Smooth muscle cell (in vitro differentiated cells): Measurements from ENCODE around the gene POFUT2. TPM values are rescaled to one million over a fixed set of nuclear protein-coding genes. Genes with fewer than 3 reads are reported as not detected.

Experiments used
- DNase-seq: peaks from one replicate; lab custom pipeline; 2025; ENCODE audit not compliant: unreplicated experiment; lab: John Stamatoyannopoulos, UW
- H2AFZ ChIP-seq: fragments of 200-600 bp; sonication (generic); 2 replicates; pipeline ENCODE4 v1.6.0; 2016; ENCODE audit warnings: antibody characterized with exemption, low read depth, mild to moderate bottlenecking
- H3F3A ChIP-seq: fragments of 200-600 bp; sonication (generic); 2 replicates; pipeline ENCODE4 v1.6.0; 2017; ENCODE audit warnings: antibody characterized with exemption, low read depth
- H3K27ac ChIP-seq: fragments of 200-600 bp; sonication (generic); 2 replicates; pipeline ENCODE4 v1.5.1; 2016; ENCODE audit warnings: low read depth, mild to moderate bottlenecking
- H3K27me3 ChIP-seq: fragments of 200-600 bp; sonication (generic); 2 replicates; pipeline ENCODE4 v1.6.1; 2016; ENCODE audit warnings: low read depth, mild to moderate bottlenecking
- H3K36me3 ChIP-seq: fragments of 200-600 bp; sonication (generic); 2 replicates; pipeline ENCODE4 v1.5.1; 2016; ENCODE audit warnings: low read depth
- H3K4me1 ChIP-seq: fragments of 200-600 bp; sonication (generic); 2 replicates; pipeline ENCODE4 v1.5.1; 2016; ENCODE audit warnings: low read depth
- H3K4me2 ChIP-seq: fragments of 200-600 bp; sonication (generic); 2 replicates; pipeline ENCODE4 v1.6.0; 2016; ENCODE audit warnings: mild to moderate bottlenecking
- H3K4me3 ChIP-seq: fragments of 200-600 bp; sonication (generic); 2 replicates; pipeline ENCODE4 v1.5.1; 2016; ENCODE audit warnings: mild to moderate bottlenecking
- H3K79me2 ChIP-seq: fragments of 200-600 bp; sonication (generic); 2 replicates; pipeline ENCODE4 v1.6.0; 2016; ENCODE audit warnings: low read depth, mild to moderate bottlenecking
- H3K9ac ChIP-seq: fragments of 200-600 bp; sonication (generic); 2 replicates; pipeline ENCODE4 v1.6.0; 2016; ENCODE audit warnings: low read depth
- H3K9me3 ChIP-seq: fragments of 200-600 bp; sonication (generic); replicated peaks from 2 replicates; pipeline ENCODE4 v1.5.1; 2016; ENCODE audit warnings: low read depth
- H4K20me1 ChIP-seq: fragments of 200-600 bp; sonication (generic); 2 replicates; pipeline ENCODE4 v1.6.0; 2016; ENCODE audit warnings: low read depth
- WGBS: methylation state at CpG from one replicate; pipeline ENCODE4 v1.1.7; 2016; ENCODE audit warnings: low lambda C conversion rate; 5-methylcytosine and 5-hydroxymethylcytosine counted together
- polyA plus RNA-seq: library from polyadenylated mRNA; unstranded; fragments of >200 nt; fragmentation: Nextera tagmentation; extraction: Ambion mirVana; gene quantifications from 2 replicates; pipeline ENCODE4 v1.2.1, GENCODE V29; 2016
- total RNA-seq: library from RNA; depleted of rRNA; stranded (reverse); fragments of >200 nt; gene quantifications from 2 replicates; pipeline ENCODE4 v1.2.3, GENCODE V29; 2014
- TF ChIP-seq, protein P1 (sequence below): fragments of 200-600 bp; sonication (generic); IDR thresholded peaks from 2 replicates; pipeline ENCODE4 v1.5.1; 2017; ENCODE audit warnings: borderline replicate concordance, mild to moderate bottlenecking, antibody characterized with exemption; ENCODE audit not compliant: insufficient read depth, poor library complexity, severe bottlenecking

POFUT2 gene
- total and polyA plus RNA-seq, 2 experiments from 2014 or later, result 32.1 to 70.0 TPM

DNA sequence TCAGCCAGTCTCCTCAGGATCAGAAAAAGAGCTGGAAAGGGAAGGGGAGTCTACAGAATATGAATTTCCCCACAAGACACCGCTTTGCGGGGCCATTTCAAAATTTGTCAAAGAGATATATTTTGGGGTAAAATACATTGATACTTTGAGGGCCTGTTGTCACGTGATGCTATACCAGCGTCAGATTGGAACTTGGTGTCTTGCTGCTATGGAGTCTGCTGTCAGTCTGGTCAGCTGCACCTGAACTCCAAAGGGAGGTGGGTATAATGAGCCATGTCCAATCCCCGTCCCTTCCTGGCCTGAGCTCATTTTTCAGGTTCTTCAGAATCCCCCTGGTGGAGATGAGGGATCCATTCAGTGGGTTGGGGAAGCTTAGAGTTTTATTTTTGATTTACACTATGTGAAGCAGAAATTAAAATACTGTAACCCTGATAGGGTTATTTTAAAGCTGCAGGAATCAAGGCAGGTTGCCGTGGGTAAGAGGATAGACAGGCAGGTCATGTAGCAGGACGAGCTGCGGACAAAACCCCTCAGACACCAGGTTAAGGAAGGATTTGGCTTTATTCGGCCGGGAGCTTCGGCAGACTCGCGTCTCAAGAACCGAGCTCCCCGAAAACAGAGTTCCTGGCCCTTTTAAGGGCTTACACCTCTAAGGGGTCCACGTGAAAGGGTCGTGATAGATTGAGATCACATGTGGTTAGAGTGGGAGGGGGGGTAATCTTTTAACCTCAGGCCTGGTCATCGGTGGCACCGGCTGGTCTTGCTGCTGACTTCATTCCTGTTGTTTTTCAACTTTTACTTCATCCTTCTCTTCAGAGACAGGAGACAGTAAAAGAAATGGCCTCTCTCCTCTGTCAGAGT, 2.2 kb upstream of the POFUT2 start:
- Histone ChIP-seq H3K36me3 (peaks cover under 1% of the 10 kb centered on the region), H3K9ac (no peak overlapping the region), H3K4me3 (no peak overlapping the region), H3F3A (peaks cover 20% of the 10 kb centered on the region), H3K9me3 (no peaks in the 10 kb centered on the region), H2AFZ (no peak overlapping the region), H3K4me2 (no peak overlapping the region), H3K4me1 (peaks cover 28% of the 10 kb centered on the region), H3K79me2 (peaks cover 41% of the 10 kb centered on the region), H4K20me1 (peaks cover 26% of the 10 kb centered on the region), H3K27ac (peak overlapping the region; percentile 57), H3K27me3 (no peaks in the 10 kb centered on the region)
- no peak for DNase-seq
- WGBS, result 83% methylated on average over 19 of the region's 19 CpGs
- TF ChIP-seq, protein P1, sequence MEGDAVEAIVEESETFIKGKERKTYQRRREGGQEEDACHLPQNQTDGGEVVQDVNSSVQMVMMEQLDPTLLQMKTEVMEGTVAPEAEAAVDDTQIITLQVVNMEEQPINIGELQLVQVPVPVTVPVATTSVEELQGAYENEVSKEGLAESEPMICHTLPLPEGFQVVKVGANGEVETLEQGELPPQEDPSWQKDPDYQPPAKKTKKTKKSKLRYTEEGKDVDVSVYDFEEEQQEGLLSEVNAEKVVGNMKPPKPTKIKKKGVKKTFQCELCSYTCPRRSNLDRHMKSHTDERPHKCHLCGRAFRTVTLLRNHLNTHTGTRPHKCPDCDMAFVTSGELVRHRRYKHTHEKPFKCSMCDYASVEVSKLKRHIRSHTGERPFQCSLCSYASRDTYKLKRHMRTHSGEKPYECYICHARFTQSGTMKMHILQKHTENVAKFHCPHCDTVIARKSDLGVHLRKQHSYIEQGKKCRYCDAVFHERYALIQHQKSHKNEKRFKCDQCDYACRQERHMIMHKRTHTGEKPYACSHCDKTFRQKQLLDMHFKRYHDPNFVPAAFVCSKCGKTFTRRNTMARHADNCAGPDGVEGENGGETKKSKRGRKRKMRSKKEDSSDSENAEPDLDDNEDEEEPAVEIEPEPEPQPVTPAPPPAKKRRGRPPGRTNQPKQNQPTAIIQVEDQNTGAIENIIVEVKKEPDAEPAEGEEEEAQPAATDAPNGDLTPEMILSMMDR, result peak; percentile 36

DNA sequence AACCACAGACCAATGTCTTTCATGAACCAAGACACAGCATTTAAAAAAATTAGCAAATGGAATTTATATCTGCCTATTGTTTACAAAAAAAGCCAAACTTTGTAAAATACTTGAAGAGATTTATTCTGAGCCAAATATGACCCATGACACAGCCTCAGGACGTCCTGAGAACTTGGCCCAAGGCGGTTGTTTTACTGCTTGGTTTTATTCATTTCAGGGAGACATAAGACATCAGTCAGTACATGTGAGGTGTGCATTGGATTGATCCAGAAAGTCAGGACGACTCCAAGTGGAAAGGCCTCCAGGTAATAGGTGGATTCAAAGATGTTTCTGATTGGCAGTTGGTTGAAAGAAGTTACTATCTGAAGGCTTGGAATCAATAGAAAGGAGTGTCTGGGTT, 1.4 kb upstream of the POFUT2 start:
- Histone ChIP-seq H3K4me3 (peak overlapping the region; percentile 84), H3K4me2 (peak overlapping the region; percentile 92), H3K27ac (peak overlapping the region; percentile 34), H3K9me3 (no peaks in the 10 kb centered on the region), H4K20me1 (peaks cover 33% of the 10 kb centered on the region), H3F3A (peaks cover 20% of the 10 kb centered on the region), H3K9ac (peak overlapping the region; percentile 56), H3K4me1 (peaks cover 25% of the 10 kb centered on the region), H3K36me3 (peaks cover 4% of the 10 kb centered on the region), H3K79me2 (peaks cover 48% of the 10 kb centered on the region), H2AFZ (no peak overlapping the region), H3K27me3 (no peaks in the 10 kb centered on the region)
- no peak for DNase-seq
- TF ChIP-seq, protein P1, result no peak
- WGBS, result 98% methylated on average over 3 of the region's 3 CpGs

DNA sequence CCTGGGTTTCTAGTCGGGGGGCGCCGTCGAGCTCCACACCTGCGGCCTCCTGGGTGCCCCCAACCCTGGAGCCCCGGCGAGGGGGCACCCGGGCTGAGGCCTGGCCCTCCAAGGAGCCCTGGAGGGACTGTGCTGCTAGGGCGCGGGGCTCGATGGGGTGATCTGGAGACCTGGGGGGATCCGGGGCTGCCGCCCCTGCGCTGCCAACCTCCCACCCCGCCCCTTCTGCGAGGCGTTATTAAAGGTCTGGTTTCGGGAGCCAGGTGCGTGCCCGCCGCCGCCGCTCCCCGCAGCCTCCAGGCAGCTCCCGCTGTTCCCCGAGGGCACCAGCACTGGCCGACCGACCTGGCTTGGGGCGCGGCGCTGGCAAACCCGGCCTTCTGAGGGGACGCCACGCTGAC, 746 bp upstream of the POFUT2 start:
- peak overlapping the region; percentile 34 for H3K27ac ChIP-seq
- H3F3A ChIP-seq, result peaks cover 20% of the 10 kb centered on the region
- H3K36me3 ChIP-seq, result peaks cover 4% of the 10 kb centered on the region
- TF ChIP-seq, protein P1, result no peak
- H3K4me3 ChIP-seq, result peak overlapping the region; percentile 84
- no peak overlapping the region for H2AFZ ChIP-seq
- peaks cover 55% of the 10 kb centered on the region for H3K79me2 ChIP-seq
- peaks cover 40% of the 10 kb centered on the region for H4K20me1 ChIP-seq
- no peak for DNase-seq
- H3K4me2 ChIP-seq, result peak overlapping the region; percentile 92
- peaks cover 20% of the 10 kb centered on the region for H3K4me1 ChIP-seq
- peak overlapping the region; percentile 56 for H3K9ac ChIP-seq
- H3K27me3 ChIP-seq, result no peaks in the 10 kb centered on the region
- WGBS, result 13% methylated on average over 32 of the region's 34 CpGs
- H3K9me3 ChIP-seq, result no peaks in the 10 kb centered on the region
